ENCODE results near the gene CDHR5. TPM values are rescaled to one million over a fixed set of nuclear protein-coding genes. Genes with fewer than 3 reads are reported as not detected.

Gene CDHR5
- total and polyA plus RNA-seq, 9 donors = 0.07 to 2.3 (median 0.21) TPM; not detected in 5

DNA sequence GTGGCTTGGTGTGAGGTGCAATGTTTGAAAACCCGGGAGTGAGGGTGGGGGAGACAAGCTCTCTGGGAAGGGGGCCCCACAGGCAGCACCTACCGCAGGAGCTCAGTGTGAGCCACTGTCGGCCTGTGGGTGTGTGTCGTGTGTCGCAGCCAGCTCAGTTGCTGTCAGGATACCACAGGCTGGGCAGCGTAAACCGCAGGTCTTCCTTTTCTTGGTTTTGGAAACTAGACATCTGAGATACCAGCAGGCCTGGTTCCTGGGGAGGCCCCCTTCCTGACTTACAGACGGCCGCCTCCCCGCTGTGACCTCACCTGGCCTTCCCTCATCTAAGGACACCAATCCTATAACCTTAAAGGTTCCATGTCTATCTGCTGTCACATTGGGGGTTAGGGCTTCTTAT lies 28.4 kb downstream of the CDHR5 start:
- Histone ChIP-seq H3K36me3 (no peaks in the 10 kb centered on the region), H3K9me3 (no peaks in the 10 kb centered on the region), H3K27me3 (no peaks in the 10 kb centered on the region), H3K4me1 (ENCODE audit: insufficient read depth) (no peaks in the 10 kb centered on the region), H3K4me3 (no peak overlapping the region), H3K27ac (no peak overlapping the region)
- WGBS, 3 donors = 84 to 91% (median 86%) methylated on average over 10 of the region's 10 CpGs
- no peak for DNase-seq
- intact Hi-C loops (cut with DNase I) = no loop called here
- TF ChIP-seq POLR2A (IDR thresholded peaks at IDR 0.05) = no peak
- TF ChIP-seq EP300 (IDR thresholded peaks at IDR 0.05) = no peak
- TF ChIP-seq, protein P1, sequence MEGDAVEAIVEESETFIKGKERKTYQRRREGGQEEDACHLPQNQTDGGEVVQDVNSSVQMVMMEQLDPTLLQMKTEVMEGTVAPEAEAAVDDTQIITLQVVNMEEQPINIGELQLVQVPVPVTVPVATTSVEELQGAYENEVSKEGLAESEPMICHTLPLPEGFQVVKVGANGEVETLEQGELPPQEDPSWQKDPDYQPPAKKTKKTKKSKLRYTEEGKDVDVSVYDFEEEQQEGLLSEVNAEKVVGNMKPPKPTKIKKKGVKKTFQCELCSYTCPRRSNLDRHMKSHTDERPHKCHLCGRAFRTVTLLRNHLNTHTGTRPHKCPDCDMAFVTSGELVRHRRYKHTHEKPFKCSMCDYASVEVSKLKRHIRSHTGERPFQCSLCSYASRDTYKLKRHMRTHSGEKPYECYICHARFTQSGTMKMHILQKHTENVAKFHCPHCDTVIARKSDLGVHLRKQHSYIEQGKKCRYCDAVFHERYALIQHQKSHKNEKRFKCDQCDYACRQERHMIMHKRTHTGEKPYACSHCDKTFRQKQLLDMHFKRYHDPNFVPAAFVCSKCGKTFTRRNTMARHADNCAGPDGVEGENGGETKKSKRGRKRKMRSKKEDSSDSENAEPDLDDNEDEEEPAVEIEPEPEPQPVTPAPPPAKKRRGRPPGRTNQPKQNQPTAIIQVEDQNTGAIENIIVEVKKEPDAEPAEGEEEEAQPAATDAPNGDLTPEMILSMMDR (IDR thresholded peaks at IDR 0.05) = no peak

DNA sequence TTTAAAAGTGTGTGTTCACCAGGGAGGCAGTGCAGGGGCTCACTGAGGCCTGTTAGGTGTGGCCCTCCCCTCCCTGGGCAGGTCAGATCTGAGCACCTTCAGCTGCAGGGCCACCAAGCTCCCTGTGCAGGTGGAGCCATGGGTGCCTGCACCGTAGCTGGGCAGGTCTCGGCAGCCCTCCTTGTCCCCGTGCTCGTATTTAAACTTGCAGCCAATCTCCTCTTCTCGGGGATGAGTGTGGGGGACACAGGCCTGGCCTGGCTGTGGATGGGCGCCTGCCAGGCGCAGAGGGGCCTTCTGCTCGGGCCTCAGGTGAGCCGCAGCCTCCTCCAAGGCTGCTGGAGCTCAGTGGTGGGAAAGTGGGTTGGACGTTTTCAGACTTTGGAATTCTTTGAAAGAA lies 29.4 kb downstream of the CDHR5 start:
- H3K27ac ChIP-seq = no peak overlapping the region
- H3K27me3 ChIP-seq = no peaks in the 10 kb centered on the region
- no peaks in the 10 kb centered on the region for H3K4me1 ChIP-seq (ENCODE audit: insufficient read depth)
- TF ChIP-seq EP300 (IDR thresholded peaks at IDR 0.05) = no peak
- TF ChIP-seq, protein P1 (IDR thresholded peaks at IDR 0.05) = no peak
- TF ChIP-seq POLR2A (IDR thresholded peaks at IDR 0.05) = no peak
- no peak for DNase-seq
- intact Hi-C loops (cut with DNase I) = no loop called here
- no peaks in the 10 kb centered on the region for H3K9me3 ChIP-seq
- no peak overlapping the region for H3K4me3 ChIP-seq
- 87 to 89% (median 88%) methylated on average over 10 of the region's 10 CpGs for WGBS, 3 donors
- no peaks in the 10 kb centered on the region for H3K36me3 ChIP-seq

DNA sequence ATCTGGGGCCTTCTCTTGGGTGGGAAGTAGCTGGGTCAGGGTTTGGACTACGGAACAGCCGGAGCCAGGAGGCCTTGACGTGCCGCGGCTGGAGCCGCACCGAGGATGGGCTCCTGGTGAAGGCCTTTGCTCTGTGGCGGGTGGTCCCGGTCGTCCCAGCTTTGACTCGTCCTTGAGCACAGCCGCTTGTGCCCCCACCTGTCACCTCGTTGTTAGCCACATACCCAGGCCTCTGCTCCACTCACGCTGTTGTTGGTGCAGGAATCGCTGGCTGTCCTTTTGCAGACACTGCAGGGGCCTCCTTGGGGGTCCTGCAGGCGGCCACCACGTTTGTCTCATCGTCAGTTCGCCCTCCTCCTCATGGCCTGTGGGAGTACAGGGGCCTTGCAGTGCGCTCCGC lies 31.4 kb downstream of the CDHR5 start:
- Histone ChIP-seq H3K4me1 (ENCODE audit: insufficient read depth) (no peaks in the 10 kb centered on the region), H3K9me3 (no peaks in the 10 kb centered on the region), H3K36me3 (no peaks in the 10 kb centered on the region), H3K27me3 (no peaks in the 10 kb centered on the region), H3K27ac (no peak overlapping the region), H3K4me3 (no peak overlapping the region)
- TF ChIP-seq, protein P1 (IDR thresholded peaks at IDR 0.05) = no peak
- TF ChIP-seq POLR2A (IDR thresholded peaks at IDR 0.05) (no peak), EP300 (IDR thresholded peaks at IDR 0.05) (no peak)
- WGBS, 3 donors = 78 to 84% (median 81%) methylated on average over 21 of the region's 21 CpGs
- no peak for DNase-seq
- intact Hi-C loops (cut with DNase I) = no loop called here

DNA sequence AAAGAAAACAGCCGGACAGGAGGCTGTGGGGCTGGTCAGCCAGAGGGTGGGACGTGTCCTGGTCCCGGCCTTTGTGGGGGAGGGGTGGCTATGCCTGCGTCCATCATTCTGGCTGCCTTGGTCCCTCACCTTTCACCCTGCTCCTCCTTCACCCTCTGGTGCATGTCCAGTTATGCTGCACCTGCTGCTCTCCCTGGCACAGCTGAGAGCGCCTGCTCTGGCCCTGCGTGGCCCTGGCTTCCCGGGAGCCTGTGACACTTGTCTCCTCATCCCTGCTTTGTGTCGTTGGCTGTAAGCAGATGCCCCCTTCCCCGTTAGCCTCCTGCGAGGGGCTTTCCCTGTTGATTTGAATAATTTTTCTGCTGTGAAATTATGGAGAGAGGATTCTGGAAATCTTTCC lies 31.8 kb downstream of the CDHR5 start:
- Histone ChIP-seq H3K27me3 (no peaks in the 10 kb centered on the region), H3K4me3 (no peak overlapping the region), H3K27ac (no peak overlapping the region), H3K9me3 (no peaks in the 10 kb centered on the region), H3K36me3 (no peaks in the 10 kb centered on the region), H3K4me1 (ENCODE audit: insufficient read depth) (no peaks in the 10 kb centered on the region)
- WGBS, 3 donors = 81 to 90% (median 84%) methylated on average over 10 of the region's 10 CpGs
- TF ChIP-seq, protein P1 (IDR thresholded peaks at IDR 0.05) = no peak
- TF ChIP-seq POLR2A (IDR thresholded peaks at IDR 0.05) (no peak), EP300 (IDR thresholded peaks at IDR 0.05) (no peak)
- DNase-seq = no peak
- intact Hi-C loops (cut with DNase I) = no loop called here

DNA sequence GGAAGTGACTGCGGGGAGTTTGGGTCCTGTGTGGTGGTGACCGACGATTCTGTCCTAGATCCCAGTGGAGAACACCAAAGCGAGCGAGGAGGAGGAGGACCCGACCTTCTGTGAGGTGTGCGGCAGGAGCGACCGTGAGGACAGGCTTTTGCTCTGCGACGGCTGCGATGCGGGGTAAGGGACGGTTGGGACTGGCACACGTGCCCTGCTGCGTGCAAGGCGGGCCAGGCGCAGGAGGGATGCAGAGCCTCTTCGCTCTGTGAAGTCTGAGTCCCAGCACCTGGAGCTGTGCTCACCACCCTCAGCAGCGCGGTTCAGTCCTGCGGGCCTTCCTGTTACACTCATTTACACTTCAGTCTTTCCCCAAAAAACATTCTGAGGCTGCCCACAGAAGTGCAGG lies 32.3 kb downstream of the CDHR5 start:
- Histone ChIP-seq H3K4me1 (ENCODE audit: insufficient read depth) (no peaks in the 10 kb centered on the region), H3K4me3 (no peak overlapping the region), H3K27ac (no peak overlapping the region), H3K27me3 (no peaks in the 10 kb centered on the region), H3K36me3 (no peaks in the 10 kb centered on the region), H3K9me3 (no peaks in the 10 kb centered on the region)
- TF ChIP-seq POLR2A (IDR thresholded peaks at IDR 0.05) (no peak), EP300 (IDR thresholded peaks at IDR 0.05) (no peak)
- TF ChIP-seq, protein P1 (IDR thresholded peaks at IDR 0.05) = no peak
- intact Hi-C loops (cut with DNase I) = no loop called here
- no peak for DNase-seq
- 94 to 96% (median 95%) methylated on average over 22 of the region's 22 CpGs for WGBS, 3 donors

Measured in ovary (tissue), 9 donors.